Ishikawa (cell line): ENCODE data around the gene ABCA1.

Experiments
- CEBPB ChIP-seq: IDR thresholded peaks from 2 replicates; pipeline ENCODE4 v1.6.1; 2012
- CREB1 ChIP-seq: IDR thresholded peaks from 2 replicates; pipeline ENCODE4 v1.6.1; 2012; ENCODE audit warnings: low read depth
- EGR1 ChIP-seq: IDR thresholded peaks from 2 replicates; pipeline ENCODE4 v1.6.1; 2012
- EP300 ChIP-seq: IDR thresholded peaks from 2 replicates; pipeline ENCODE4 v1.6.1; 2012; ENCODE audit warnings: borderline replicate concordance
- FOXM1 ChIP-seq: IDR thresholded peaks from 2 replicates; pipeline ENCODE4 v1.6.1; 2012; ENCODE audit warnings: low read depth, borderline replicate concordance
- MAX ChIP-seq: IDR thresholded peaks from 2 replicates; pipeline ENCODE4 v1.6.1; 2012
- NFIC ChIP-seq: IDR thresholded peaks from 2 replicates; pipeline ENCODE4 v1.6.1; 2012
- RAD21 ChIP-seq: IDR thresholded peaks from 2 replicates; pipeline ENCODE4 v1.6.1; 2012; ENCODE audit warnings: low read depth
- REST ChIP-seq: IDR thresholded peaks from 2 replicates; pipeline ENCODE4 v1.6.1; 2012; ENCODE audit warnings: low read depth, mild to moderate bottlenecking
- TAF1 ChIP-seq: IDR thresholded peaks from 2 replicates; pipeline ENCODE4 v1.6.1; 2012; ENCODE audit warnings: low read depth, mild to moderate bottlenecking
- TCF12 ChIP-seq: IDR thresholded peaks from 2 replicates; pipeline ENCODE4 v1.6.1; 2012; ENCODE audit warnings: low read depth
- TEAD4 ChIP-seq: IDR thresholded peaks from 2 replicates; pipeline ENCODE4 v1.6.1; 2012
- USF1 ChIP-seq: IDR thresholded peaks from 2 replicates; pipeline ENCODE4 v1.6.1; 2012
- YY1 ChIP-seq: IDR thresholded peaks from 2 replicates; pipeline ENCODE4 v1.6.1; 2012; ENCODE audit warnings: low read depth
- ZBTB7A ChIP-seq: IDR thresholded peaks from 2 replicates; pipeline ENCODE4 v1.6.1; 2012; ENCODE audit warnings: low read depth

The ABCA1 gene

DNA sequence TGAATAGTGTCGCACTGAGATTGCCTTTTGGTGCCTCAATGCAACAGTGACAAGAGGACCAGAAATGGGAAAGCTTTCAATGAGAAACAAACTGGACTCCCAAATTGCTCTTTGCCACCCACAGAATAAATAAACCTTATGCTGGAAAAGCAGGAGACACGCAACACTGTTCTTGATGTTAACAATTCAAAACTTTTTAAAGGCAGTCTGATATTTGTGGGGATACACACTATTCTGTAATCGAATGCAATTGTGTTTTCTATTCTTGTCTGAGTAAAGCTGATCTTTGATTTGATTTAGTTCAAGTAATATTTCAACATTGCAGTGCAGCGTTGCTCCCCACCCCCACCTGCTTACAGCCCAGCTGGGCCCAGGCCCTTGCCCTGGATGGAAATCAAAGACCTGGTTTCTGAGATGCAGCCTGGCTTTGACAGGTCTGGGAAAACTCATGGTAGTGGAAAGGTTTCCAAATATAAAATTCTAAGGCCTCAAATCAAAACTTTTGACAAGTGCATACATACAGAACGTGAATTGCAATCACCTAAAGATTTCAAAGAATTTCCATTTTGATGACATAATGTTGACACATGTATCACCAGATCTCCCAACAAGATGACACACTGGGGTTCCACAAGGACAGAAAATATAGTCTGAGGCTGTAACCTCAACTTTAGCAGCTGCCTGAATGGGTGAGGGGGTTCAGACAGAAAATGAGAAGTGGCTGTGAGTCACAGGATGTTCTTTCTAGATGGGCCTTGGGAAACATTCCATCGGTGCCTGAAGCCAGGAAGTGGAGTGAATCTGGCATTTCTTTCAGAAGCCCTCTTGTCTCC, 55.1 kb downstream of the ABCA1 start:
- TF ChIP-seq TCF12 (no peak), REST (no peak), NFIC (no peak), RAD21 (no peak), ZBTB7A (no peak), EP300 (no peak), USF1 (no peak), TEAD4 (no peak), YY1 (no peak)

DNA sequence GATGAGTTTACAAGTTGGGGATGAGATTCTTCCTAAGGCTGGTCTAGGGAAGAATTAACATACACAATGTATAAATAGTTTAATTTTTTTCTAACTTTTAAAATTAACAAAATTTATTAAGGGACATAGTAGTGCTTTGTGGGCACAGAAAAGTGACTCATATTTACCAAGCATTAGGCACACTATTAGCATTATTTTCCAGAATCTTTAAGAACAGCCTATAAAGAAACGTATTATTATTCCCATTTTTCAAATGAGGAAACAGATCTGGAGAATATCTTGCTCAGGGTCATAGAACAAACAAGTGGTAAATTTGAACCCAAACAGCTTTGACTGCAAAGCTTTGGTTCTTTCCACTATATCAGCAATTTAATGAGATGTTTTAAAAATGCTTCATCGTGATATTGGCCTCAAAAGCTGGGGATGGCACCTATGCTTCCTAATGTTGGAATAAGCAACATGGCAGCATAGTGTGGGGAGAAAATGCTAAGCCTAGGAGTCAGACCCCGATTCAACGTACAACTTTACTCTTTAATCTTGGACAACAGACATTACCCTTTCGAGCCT, 55.9 kb downstream of the ABCA1 start:
- TF ChIP-seq MAX: no peak
- no peak for TF ChIP-seq FOXM1
- TF ChIP-seq RAD21: no peak
- TF ChIP-seq EP300: no peak
- TF ChIP-seq CEBPB: no peak
- TF ChIP-seq TEAD4: no peak
- no peak for TF ChIP-seq REST
- TF ChIP-seq USF1: no peak
- TF ChIP-seq NFIC: no peak
- no peak for TF ChIP-seq TAF1
- no peak for TF ChIP-seq TCF12
- no peak for TF ChIP-seq ZBTB7A
- TF ChIP-seq EGR1: no peak
- no peak for TF ChIP-seq CREB1
- no peak for TF ChIP-seq YY1

- no peak for TF ChIP-seq MAX
Observed at GRCh38 chr9:104869811-104870210, 58.1 kb downstream of the ABCA1 start.

DNA sequence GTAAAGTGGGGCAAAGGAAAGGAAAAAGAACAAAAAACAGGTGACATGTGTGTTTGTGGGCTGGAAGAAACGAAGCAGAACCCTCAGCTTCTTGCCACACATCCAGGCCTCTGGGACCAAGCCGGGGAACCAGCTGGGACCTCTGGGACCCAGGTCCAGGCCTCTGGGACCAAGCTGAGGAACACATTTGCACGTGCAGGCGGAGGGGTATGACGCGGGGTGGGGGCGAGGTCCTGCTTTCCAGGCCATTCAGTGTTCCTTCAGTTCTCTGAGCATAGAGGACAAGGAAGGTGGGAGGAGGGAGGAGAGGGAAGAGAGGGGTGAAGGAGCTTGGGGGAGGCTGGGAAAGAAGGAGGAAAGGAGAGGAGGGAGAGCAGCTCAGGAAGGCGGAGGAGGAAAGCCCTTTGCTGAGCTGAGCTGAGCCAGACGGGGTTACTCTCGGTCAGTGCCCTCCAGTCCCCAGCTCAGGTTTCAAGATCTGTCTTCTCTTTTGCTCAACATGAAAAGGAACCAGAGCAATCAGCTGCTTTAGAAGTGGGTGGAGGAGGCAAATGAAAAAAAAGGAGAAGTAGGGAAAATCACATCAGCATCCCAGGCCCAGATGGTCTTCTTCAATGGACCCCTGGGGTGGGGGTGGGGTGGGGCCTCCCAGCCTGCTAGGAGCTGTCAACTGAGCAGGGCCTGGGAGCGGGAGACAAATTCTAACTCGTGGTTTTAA, 59.1 kb downstream of the ABCA1 start:
- TF ChIP-seq TAF1 (no peak), USF1 (no peak), EGR1 (0 out of 2 replicates have a peak, but pooled peaks have one; percentile 43), TCF12 (0 out of 2 replicates have a peak, but pooled peaks have one; percentile 14), MAX (0 out of 2 replicates have a peak, but pooled peaks have one; percentile 25)

- TF ChIP-seq ZBTB7A: no peak
- no peak for TF ChIP-seq NFIC
- no peak for TF ChIP-seq USF1
- no peak for TF ChIP-seq TCF12
- TF ChIP-seq CREB1: no peak
- no peak for TF ChIP-seq FOXM1
- TF ChIP-seq EGR1: no peak
- TF ChIP-seq CEBPB: no peak
- no peak for TF ChIP-seq TEAD4
- no peak for TF ChIP-seq REST
- TF ChIP-seq RAD21: no peak
- no peak for TF ChIP-seq YY1
- TF ChIP-seq MAX: no peak
- no peak for TF ChIP-seq EP300
- no peak for TF ChIP-seq TAF1
Observed at GRCh38 chr9:104868303-104868686, 59.7 kb downstream of the ABCA1 start.
